Parathyroid adenoma (tissue), 2 donors: Measurements from ENCODE around the gene TMPRSS15.

Experiments
- H2AFZ ChIP-seq: fragments of 300-600 bp; sonication (generic); one replicate; pipeline ENCODE4 v1.7.0; 2017; ENCODE audit warnings: antibody characterized with exemption, mild to moderate bottlenecking
- H3K27ac ChIP-seq: fragments of 300-600 bp; sonication (generic); one replicate; pipeline ENCODE4 v1.7.0; 2017
- H3K27me3 ChIP-seq: fragments of 300-600 bp; sonication (generic); one replicate; pipeline ENCODE4 v1.7.0; 2017; ENCODE audit warnings: low read length; ENCODE audit not compliant: control insufficient read depth, insufficient read depth
- H3K36me3 ChIP-seq: fragments of 300-600 bp; sonication (generic); one replicate; pipeline ENCODE4 v1.7.0; 2017; ENCODE audit warnings: low read length; ENCODE audit not compliant: control insufficient read depth, insufficient read depth
- H3K4me1 ChIP-seq: fragments of 300-600 bp; sonication (generic); one replicate; pipeline ENCODE4 v1.7.0; 2017; ENCODE audit warnings: control low read depth
- H3K4me2 ChIP-seq: fragments of 300-600 bp; sonication (generic); one replicate; pipeline ENCODE4 v1.7.0; 2017; ENCODE audit warnings: low read length
- H3K4me3 ChIP-seq: fragments of 300-600 bp; sonication (generic); one replicate; pipeline ENCODE4 v1.7.0; 2017; ENCODE audit warnings: low read depth, low read length
- H3K79me2 ChIP-seq: fragments of 300-600 bp; sonication (generic); one replicate; pipeline ENCODE4 v1.7.0; 2017; ENCODE audit warnings: control low read depth
- H3K9ac ChIP-seq: fragments of 300-600 bp; sonication (generic); one replicate; pipeline ENCODE4 v1.7.0; 2017; ENCODE audit warnings: mild to moderate bottlenecking
- H3K9me3 ChIP-seq: fragments of 300-600 bp; sonication (generic); one replicate; pipeline ENCODE4 v1.7.0; 2017; ENCODE audit warnings: low read length; ENCODE audit not compliant: control insufficient read depth
- CTCF ChIP-seq: fragments of 300-600 bp; sonication (generic); IDR thresholded peaks from one replicate; pipeline ENCODE4 v1.7.0; 2017; ENCODE audit warnings: antibody characterized with exemption, mild to moderate bottlenecking
- donor health status: primary hyperparathyroidism.

The TMPRSS15 gene

GRCh38 chr21:18248171-18248570 is 155.4 kb downstream of the TMPRSS15 start:
- H2AFZ ChIP-seq, result no peak overlapping the region
- no peaks in the 10 kb centered on the region for H3K27me3 ChIP-seq
- H3K4me1 ChIP-seq, result no peaks in the 10 kb centered on the region
- no peak overlapping the region for H3K9ac ChIP-seq
- TF ChIP-seq CTCF, result no peak
- H3K4me3 ChIP-seq, result no peak overlapping the region
- no peaks in the 10 kb centered on the region for H3K9me3 ChIP-seq
- no peak overlapping the region for H3K27ac ChIP-seq
- no peaks in the 10 kb centered on the region for H3K36me3 ChIP-seq
- H3K79me2 ChIP-seq, result no peaks in the 10 kb centered on the region
- H3K4me2 ChIP-seq, result no peak overlapping the region

- H3K4me1 ChIP-seq, result no peaks in the 10 kb centered on the region
- no peak for TF ChIP-seq CTCF
- H3K27ac ChIP-seq, result no peak overlapping the region
- no peaks in the 10 kb centered on the region for H3K79me2 ChIP-seq
- H3K36me3 ChIP-seq, result no peaks in the 10 kb centered on the region
- H3K4me2 ChIP-seq, result peak overlapping the region; percentile 81
- no peak overlapping the region for H3K9ac ChIP-seq
- H3K9me3 ChIP-seq, result no peaks in the 10 kb centered on the region
- H3K4me3 ChIP-seq, result peak overlapping the region; percentile 49
- H3K27me3 ChIP-seq, result no peaks in the 10 kb centered on the region
- H2AFZ ChIP-seq, result no peak overlapping the region
These were observed 158.1 kb downstream of the TMPRSS15 start for GRCh38 chr21:18245464-18245967.

GRCh38 chr21:18244671-18245463 is 158.7 kb downstream of the TMPRSS15 start, which contains the start of gene CHODL:
Gene CHODL, plus strand, starts transcription at chr21:18244833. Its CDS starts 391 bp downstream, at chr21:18245224.
- Histone ChIP-seq H3K36me3 (no peaks in the 10 kb centered on the region), H3K9me3 (no peaks in the 10 kb centered on the region), H3K79me2 (no peaks in the 10 kb centered on the region), H3K4me1 (no peaks in the 10 kb centered on the region), H2AFZ (no peak within 1 kb of the TSS), H3K27ac (no peak within 1 kb of the TSS), H3K4me2 (peak within 1 kb of the TSS; percentile 81), H3K9ac (no peak within 1 kb of the TSS), H3K27me3 (no peaks in the 10 kb centered on the region), H3K4me3 (peak within 1 kb of the TSS; percentile 49)
- no peak for TF ChIP-seq CTCF

GRCh38 chr21:18235545-18235944 is 168.0 kb downstream of the TMPRSS15 start:
- H3K27me3 ChIP-seq, result no peaks in the 10 kb centered on the region
- H3K9ac ChIP-seq, result no peak overlapping the region
- no peaks in the 10 kb centered on the region for H3K36me3 ChIP-seq
- TF ChIP-seq CTCF, result no peak
- no peaks in the 10 kb centered on the region for H3K9me3 ChIP-seq
- H3K4me1 ChIP-seq, result no peaks in the 10 kb centered on the region
- no peak overlapping the region for H3K4me2 ChIP-seq
- no peak overlapping the region for H2AFZ ChIP-seq
- no peak overlapping the region for H3K4me3 ChIP-seq
- H3K79me2 ChIP-seq, result no peaks in the 10 kb centered on the region
- H3K27ac ChIP-seq, result no peak overlapping the region
